OCI-LY1 (cell line): Measurements from ENCODE around the gene NRP1.

Experiments used
- H2AFZ ChIP-seq: fragments of 200-600 bp; sonication (generic), shearing (Covaris generic); 2 replicates; pipeline ENCODE4 v1.6.0; 2014; ENCODE audit warnings: antibody characterized with exemption, mild to moderate bottlenecking, low read length
- H3F3A ChIP-seq: fragments of 200-600 bp; sonication (generic), shearing (Covaris generic); 2 replicates; pipeline ENCODE4 v1.6.0; 2014; ENCODE audit warnings: mild to moderate bottlenecking, antibody characterized with exemption, low read length, moderate library complexity; ENCODE audit not compliant: insufficient read depth
- H3K27ac ChIP-seq: fragments of 200-600 bp; sonication (generic); 2 replicates; pipeline ENCODE4 v1.5.1; 2014; ENCODE audit warnings: low read length, mixed run types, mild to moderate bottlenecking, low read depth; ENCODE audit not compliant: poor library complexity, severe bottlenecking
- H3K27me3 ChIP-seq: fragments of 200-600 bp; sonication (generic); 2 replicates; pipeline ENCODE4 v1.6.0; 2014; ENCODE audit warnings: antibody characterized with exemption, mild to moderate bottlenecking, low read length, moderate library complexity; ENCODE audit not compliant: insufficient read depth
- H3K36me3 ChIP-seq: fragments of 200-600 bp; sonication (generic); 2 replicates; pipeline ENCODE4 v1.6.1; 2014; ENCODE audit warnings: mild to moderate bottlenecking, antibody characterized with exemption, low read length, moderate library complexity, mixed read lengths; ENCODE audit not compliant: insufficient read depth
- H3K4me1 ChIP-seq: fragments of 200-600 bp; sonication (generic); 2 replicates; pipeline ENCODE4 v1.5.1; 2014; ENCODE audit warnings: mild to moderate bottlenecking, low read length, moderate library complexity; ENCODE audit not compliant: insufficient read depth, severe bottlenecking
- H3K4me2 ChIP-seq: fragments of 200-600 bp; sonication (generic), shearing (Covaris generic); 2 replicates; pipeline ENCODE4 v1.6.1; 2014; ENCODE audit warnings: low read length
- H3K4me3 ChIP-seq: fragments of 200-600 bp; sonication (generic); 2 replicates; pipeline ENCODE4 v1.5.1; 2014; ENCODE audit warnings: low read length, low read depth, mild to moderate bottlenecking, mixed read lengths; ENCODE audit not compliant: poor library complexity, severe bottlenecking
- H3K79me2 ChIP-seq: fragments of 200-600 bp; shearing (Covaris generic); 2 replicates; pipeline ENCODE4 v1.6.1; 2016; ENCODE audit warnings: mixed run types, low read length, mixed read lengths; ENCODE audit not compliant: insufficient read depth
- H3K9ac ChIP-seq: fragments of 200-600 bp; sonication (generic), shearing (Covaris generic); 2 replicates; pipeline ENCODE4 v1.6.1; 2014; ENCODE audit warnings: mild to moderate bottlenecking, low read length, mixed read lengths
- H3K9me2 ChIP-seq: fragments of 200-600 bp; sonication (generic), shearing (Covaris generic); 2 replicates; pipeline ENCODE4 v1.6.1; 2014; ENCODE audit warnings: low read depth, mild to moderate bottlenecking, low read length, mixed read lengths
- H3K9me3 ChIP-seq: fragments of 200-600 bp; shearing (Covaris generic); 2 replicates; pipeline ENCODE4 v1.6.1; 2014; ENCODE audit warnings: low read length, mixed read lengths
- H4K20me1 ChIP-seq: fragments of 200-600 bp; sonication (generic), shearing (Covaris generic); 2 replicates; pipeline ENCODE4 v1.6.0; 2016; ENCODE audit warnings: mild to moderate bottlenecking, low read length; ENCODE audit not compliant: insufficient read depth
- EZH2 ChIP-seq: fragments of 200-600 bp; sonication (generic), shearing (Covaris generic); IDR thresholded peaks from 2 replicates; pipeline ENCODE4 v1.8.0; 2017; ENCODE audit warnings: borderline replicate concordance, mixed run types, mild to moderate bottlenecking, antibody characterized with exemption, low read length, moderate library complexity, mixed read lengths
- TF ChIP-seq, protein P1 (sequence below): fragments of 200-600 bp; sonication (generic), shearing (Covaris generic); IDR thresholded peaks from 2 replicates; pipeline ENCODE4 v1.5.1; 2017; ENCODE audit warnings: mild to moderate bottlenecking, antibody characterized with exemption, low read length, moderate library complexity, mixed read lengths

NRP1 gene

DNA sequence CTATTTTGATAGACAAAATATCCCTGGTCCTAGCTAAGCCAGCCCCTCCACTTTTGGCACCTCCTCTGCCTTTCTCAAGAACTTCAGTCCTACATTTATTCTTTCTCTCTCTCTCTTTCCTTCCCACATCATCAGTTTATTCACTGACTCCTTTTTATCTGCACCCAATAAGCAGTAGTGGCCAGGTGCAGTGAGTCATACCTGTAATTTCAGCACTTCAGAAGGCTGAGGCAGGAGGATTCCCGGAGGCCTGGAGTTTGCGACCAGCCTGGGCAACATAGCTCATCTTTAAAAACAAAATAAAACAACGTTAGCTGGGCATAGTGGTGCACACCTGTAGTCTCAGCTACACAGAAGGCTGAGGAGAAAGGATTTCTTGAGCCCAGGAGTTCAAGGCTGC is 19.4 kb upstream of the NRP1 start:
- no peak overlapping the region for H2AFZ ChIP-seq
- H3K27me3 ChIP-seq, result no peaks in the 10 kb centered on the region
- TF ChIP-seq, protein P1, sequence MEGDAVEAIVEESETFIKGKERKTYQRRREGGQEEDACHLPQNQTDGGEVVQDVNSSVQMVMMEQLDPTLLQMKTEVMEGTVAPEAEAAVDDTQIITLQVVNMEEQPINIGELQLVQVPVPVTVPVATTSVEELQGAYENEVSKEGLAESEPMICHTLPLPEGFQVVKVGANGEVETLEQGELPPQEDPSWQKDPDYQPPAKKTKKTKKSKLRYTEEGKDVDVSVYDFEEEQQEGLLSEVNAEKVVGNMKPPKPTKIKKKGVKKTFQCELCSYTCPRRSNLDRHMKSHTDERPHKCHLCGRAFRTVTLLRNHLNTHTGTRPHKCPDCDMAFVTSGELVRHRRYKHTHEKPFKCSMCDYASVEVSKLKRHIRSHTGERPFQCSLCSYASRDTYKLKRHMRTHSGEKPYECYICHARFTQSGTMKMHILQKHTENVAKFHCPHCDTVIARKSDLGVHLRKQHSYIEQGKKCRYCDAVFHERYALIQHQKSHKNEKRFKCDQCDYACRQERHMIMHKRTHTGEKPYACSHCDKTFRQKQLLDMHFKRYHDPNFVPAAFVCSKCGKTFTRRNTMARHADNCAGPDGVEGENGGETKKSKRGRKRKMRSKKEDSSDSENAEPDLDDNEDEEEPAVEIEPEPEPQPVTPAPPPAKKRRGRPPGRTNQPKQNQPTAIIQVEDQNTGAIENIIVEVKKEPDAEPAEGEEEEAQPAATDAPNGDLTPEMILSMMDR, result no peak
- TF ChIP-seq EZH2, result no peak
- H3K79me2 ChIP-seq, result no peaks in the 10 kb centered on the region
- H3K4me2 ChIP-seq, result no peak overlapping the region
- H4K20me1 ChIP-seq, result no peaks in the 10 kb centered on the region
- no peaks in the 10 kb centered on the region for H3K9me3 ChIP-seq
- H3K36me3 ChIP-seq, result no peaks in the 10 kb centered on the region
- no peaks in the 10 kb centered on the region for H3K4me1 ChIP-seq
- no peaks in the 10 kb centered on the region for H3K9me2 ChIP-seq
- H3K4me3 ChIP-seq, result no peak overlapping the region
- no peak overlapping the region for H3K9ac ChIP-seq
- H3F3A ChIP-seq, result no peaks in the 10 kb centered on the region
- no peak overlapping the region for H3K27ac ChIP-seq

DNA sequence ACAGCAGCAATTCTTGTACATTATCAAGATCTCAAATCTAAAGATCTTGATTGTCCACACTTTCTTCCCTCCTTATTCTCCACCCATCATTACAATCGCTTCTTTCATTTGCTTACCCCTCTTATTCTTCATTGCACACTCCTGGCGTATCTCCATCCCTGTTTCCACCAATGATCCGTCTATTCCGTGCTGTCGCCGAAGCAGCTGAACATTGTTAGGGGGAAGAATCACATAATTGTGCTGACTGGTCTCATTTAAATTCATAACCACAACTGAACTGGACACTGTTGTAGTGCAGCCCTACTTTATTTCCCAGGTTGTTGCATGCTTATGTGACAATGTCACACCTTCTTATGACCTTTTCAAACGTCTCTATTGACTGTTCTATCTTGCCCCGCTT is 18.9 kb upstream of the NRP1 start:
- H3K27me3 ChIP-seq, result no peaks in the 10 kb centered on the region
- no peak overlapping the region for H3K4me2 ChIP-seq
- H3F3A ChIP-seq, result no peaks in the 10 kb centered on the region
- no peaks in the 10 kb centered on the region for H3K4me1 ChIP-seq
- H3K36me3 ChIP-seq, result no peaks in the 10 kb centered on the region
- H3K9me3 ChIP-seq, result no peaks in the 10 kb centered on the region
- no peaks in the 10 kb centered on the region for H3K79me2 ChIP-seq
- H3K4me3 ChIP-seq, result no peak overlapping the region
- H2AFZ ChIP-seq, result no peak overlapping the region
- TF ChIP-seq, protein P1, result no peak
- no peak for TF ChIP-seq EZH2
- no peaks in the 10 kb centered on the region for H3K9me2 ChIP-seq
- H4K20me1 ChIP-seq, result no peaks in the 10 kb centered on the region
- H3K27ac ChIP-seq, result no peak overlapping the region
- H3K9ac ChIP-seq, result no peak overlapping the region

DNA sequence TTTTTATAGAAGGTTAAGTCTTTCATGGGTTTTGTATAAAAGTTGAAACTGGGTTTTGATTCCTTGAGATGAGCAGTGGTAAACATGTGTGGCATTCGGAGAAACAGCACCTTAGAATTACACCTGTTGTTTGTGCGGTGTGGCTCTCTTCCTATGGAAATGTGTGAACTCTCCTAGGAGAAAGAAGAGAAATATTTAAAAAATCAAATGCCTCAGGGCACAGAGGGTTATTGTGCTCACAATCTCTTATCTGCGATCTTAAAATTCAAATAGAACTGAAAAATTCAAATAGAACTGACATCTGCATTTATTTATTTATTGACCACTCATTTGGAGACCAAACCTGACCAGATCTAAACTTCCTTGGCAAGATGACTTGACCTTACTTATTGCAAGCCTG is 18.1 kb upstream of the NRP1 start:
- Histone ChIP-seq H3F3A (no peaks in the 10 kb centered on the region), H3K27ac (no peak overlapping the region), H4K20me1 (no peaks in the 10 kb centered on the region), H3K4me1 (no peaks in the 10 kb centered on the region), H3K4me3 (no peak overlapping the region), H3K27me3 (no peaks in the 10 kb centered on the region), H3K9me3 (no peaks in the 10 kb centered on the region), H3K36me3 (no peaks in the 10 kb centered on the region), H3K79me2 (no peaks in the 10 kb centered on the region), H2AFZ (no peak overlapping the region), H3K9ac (no peak overlapping the region), H3K4me2 (no peak overlapping the region), H3K9me2 (no peaks in the 10 kb centered on the region)
- TF ChIP-seq EZH2, result no peak
- TF ChIP-seq, protein P1, result no peak
